GM21360 (cell line): ENCODE data around the gene NOSIP.

Experiments used
- ATAC-seq: cut with Tn5 transposase; IDR thresholded peaks from one replicate; pipeline ENCODE4 v1.9.1; 2021; ENCODE audit warnings: mild to moderate bottlenecking, moderate library complexity; ENCODE audit not compliant: unreplicated experiment

The NOSIP gene

GRCh38 chr19:49549045-49549444, 31.3 kb downstream of the NOSIP start:
- ATAC-seq: no peak

GRCh38 chr19:49546825-49547565, 33.4 kb downstream of the NOSIP start:
- no peak for ATAC-seq

GRCh38 chr19:49544154-49544553, 36.2 kb downstream of the NOSIP start:
- no peak for ATAC-seq

GRCh38 chr19:49543032-49543431, 37.3 kb downstream of the NOSIP start:
- ATAC-seq: no peak

- ATAC-seq: no peak
These were observed 37.9 kb downstream of the NOSIP start for GRCh38 chr19:49542446-49542845.

- ATAC-seq: no peak
These were observed 38.4 kb downstream of the NOSIP start for GRCh38 chr19:49541914-49542313.

GRCh38 chr19:49539192-49539952, 41.0 kb downstream of the NOSIP start:
- ATAC-seq: no peak

- no peak for ATAC-seq
These were observed 41.7 kb downstream of the NOSIP start for GRCh38 chr19:49538643-49539042.

- ATAC-seq: no peak
These were observed 43.4 kb downstream of the NOSIP start for GRCh38 chr19:49536921-49537462.

- no peak for ATAC-seq
These were observed 45.5 kb downstream of the NOSIP start for GRCh38 chr19:49534632-49535385.

GRCh38 chr19:49533551-49534488, 46.5 kb downstream of the NOSIP start:
- no peak for ATAC-seq

GRCh38 chr19:49530708-49531107, 49.6 kb downstream of the NOSIP start:
- no peak for ATAC-seq

- ATAC-seq: no peak
These were observed 52.1 kb downstream of the NOSIP start for GRCh38 chr19:49528211-49528771.

- no peak for ATAC-seq
These were observed 55.4 kb downstream of the NOSIP start for GRCh38 chr19:49524812-49525455.

GRCh38 chr19:49520705-49521319, 59.5 kb downstream of the NOSIP start:
- no peak for ATAC-seq

GRCh38 chr19:49518033-49518432, 62.3 kb downstream of the NOSIP start:
- ATAC-seq: no peak

GRCh38 chr19:49515767-49516166, 64.6 kb downstream of the NOSIP start:
- ATAC-seq: no peak

GRCh38 chr19:49514151-49514550, 66.2 kb downstream of the NOSIP start:
- no peak for ATAC-seq

- no peak for ATAC-seq
These were observed 66.6 kb downstream of the NOSIP start for GRCh38 chr19:49513746-49514118.
